ENCODE results near the gene AGPAT2. TPM values are rescaled to one million over a fixed set of nuclear protein-coding genes. Genes with fewer than 3 reads are reported as not detected.

Gene AGPAT2
- 41.8 and 46.8 TPM in 2 replicates for polyA plus RNA-seq (2012; rRNA removed)
- polyA plus RNA-seq (2012; cell fraction: cytosol; rRNA removed), result 16.8 and 33.3 TPM in 2 replicates
- polyA plus RNA-seq (2012; cell fraction: nucleus; rRNA removed), result 50.8 and 59.5 TPM in 2 replicates

DNA sequence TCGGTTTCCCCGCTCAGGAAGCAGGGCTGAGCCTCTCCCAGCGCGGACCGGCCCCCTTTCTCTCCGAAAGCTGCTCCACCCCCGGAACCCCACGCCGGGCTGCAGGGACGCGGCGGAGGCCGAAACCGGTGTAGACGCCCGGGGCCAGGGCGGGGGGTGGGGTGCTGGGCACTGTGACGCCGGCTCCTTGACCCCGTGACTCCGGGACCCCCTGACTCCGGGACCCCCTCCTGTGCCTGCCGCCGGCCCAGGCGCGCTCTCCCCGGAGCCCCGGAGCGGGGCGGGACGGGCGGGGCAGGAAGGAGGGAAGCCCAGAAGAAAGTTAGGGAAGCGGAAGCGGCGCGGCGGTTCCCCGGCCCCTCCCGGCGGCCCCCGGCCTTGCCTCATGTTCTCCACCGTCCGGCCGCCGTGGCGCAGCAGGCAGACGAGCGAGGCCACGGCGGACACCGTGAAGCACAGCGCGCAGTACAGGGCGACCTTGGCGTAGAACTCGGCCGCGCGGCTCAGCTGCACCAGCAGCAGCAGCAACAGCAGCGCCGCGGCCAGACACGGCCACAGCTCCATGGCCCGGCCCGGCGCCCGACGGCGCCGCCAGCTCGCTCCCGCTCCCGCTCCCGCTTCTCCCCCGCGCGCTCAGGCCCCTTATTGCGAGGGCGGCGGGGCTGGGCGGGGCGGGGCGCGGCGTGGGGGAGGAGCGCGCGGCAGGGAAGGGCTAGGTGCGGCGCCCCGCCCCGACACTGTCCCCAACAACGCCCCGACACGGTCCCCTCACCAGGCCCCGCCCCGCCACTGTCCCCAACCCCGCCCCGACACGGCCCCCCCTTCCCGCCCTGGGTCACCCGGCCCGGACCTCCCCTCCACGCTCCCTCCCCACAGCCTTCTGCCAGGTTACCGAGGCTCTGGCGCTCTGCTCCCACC, at the start of gene AGPAT2:
TSS of gene AGPAT2 (minus strand) at position 664 of the 918 bp plus-strand sequence. CDS start at position 564, 100 bp downstream.
- H3K9me2 ChIP-seq, result no peaks in the 10 kb centered on the region
- H3K27me3 ChIP-seq (ENCODE audit: insufficient read depth), result no peaks in the 10 kb centered on the region
- peak within 1 kb of the TSS; percentile 72 to 78 for H3K4me3 ChIP-seq (ENCODE audit: low read depth in 2 of 2, low read length in 1 of 2)
- no peaks in the 10 kb centered on the region for H3F3A ChIP-seq (replicated peaks; ENCODE audit: insufficient read depth)
- peaks cover 4 to 19% of the 10 kb centered on the region in 2 experiments; a peak in 2 of 4 replicates for H3K4me1 ChIP-seq (ENCODE audit: control insufficient read depth in 1 of 2, insufficient read depth in 2 of 2, low read depth in 1 of 2, low read length in 1 of 2)
- peak within 1 kb of the TSS; percentile 100 for H3K4me2 ChIP-seq
- H3K79me2 ChIP-seq (ENCODE audit: insufficient read depth), result peaks cover 16% of the 10 kb centered on the region
- CTCF ChIA-PET, result interaction anchor here (0.7 to 8.5 kb wide), 9 partner anchors 8 to 199 kb away, joined by 3 to 90 read pairs (median 3); no protein-coding TSS in a partner anchor
- H2AFZ ChIP-seq (ENCODE audit: low read depth), result peak within 1 kb of the TSS; percentile 79; the same call in 1 of the 2 replicates
- H3K9ac ChIP-seq, result peak within 1 kb of the TSS; percentile 71
- TF ChIP-seq GABPA (IDR thresholded peaks at IDR 0.05; ENCODE audit: low read depth), result peak; percentile 49; the same call in 1 of the 2 replicates
- TF ChIP-seq, protein P1, sequence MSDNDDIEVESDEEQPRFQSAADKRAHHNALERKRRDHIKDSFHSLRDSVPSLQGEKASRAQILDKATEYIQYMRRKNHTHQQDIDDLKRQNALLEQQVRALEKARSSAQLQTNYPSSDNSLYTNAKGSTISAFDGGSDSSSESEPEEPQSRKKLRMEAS (IDR thresholded peaks at IDR 0.05; ENCODE audit: low read depth), result peak; percentile 55; the same call in 1 of the 2 replicates
- peak; percentile 48 for TF ChIP-seq ELF1 (IDR thresholded peaks at IDR 0.05)
- TF ChIP-seq TCF12 (IDR thresholded peaks at IDR 0.05), result no peak
- no peak for TF ChIP-seq YY1 (IDR thresholded peaks at IDR 0.05; ENCODE audit: low read depth)
- TF ChIP-seq, protein P2, sequence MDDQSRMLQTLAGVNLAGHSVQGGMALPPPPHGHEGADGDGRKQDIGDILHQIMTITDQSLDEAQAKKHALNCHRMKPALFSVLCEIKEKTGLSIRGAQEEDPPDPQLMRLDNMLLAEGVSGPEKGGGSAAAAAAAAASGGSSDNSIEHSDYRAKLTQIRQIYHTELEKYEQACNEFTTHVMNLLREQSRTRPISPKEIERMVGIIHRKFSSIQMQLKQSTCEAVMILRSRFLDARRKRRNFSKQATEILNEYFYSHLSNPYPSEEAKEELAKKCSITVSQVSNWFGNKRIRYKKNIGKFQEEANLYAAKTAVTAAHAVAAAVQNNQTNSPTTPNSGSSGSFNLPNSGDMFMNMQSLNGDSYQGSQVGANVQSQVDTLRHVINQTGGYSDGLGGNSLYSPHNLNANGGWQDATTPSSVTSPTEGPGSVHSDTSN (IDR thresholded peaks at IDR 0.05), result no peak
- no peak for TF ChIP-seq RAD21 (IDR thresholded peaks at IDR 0.05; ENCODE audit: low read length)
- WGBS (ENCODE audit: low lambda C conversion rate), result 2% methylated on average over 34 of the region's 106 CpGs
- POLR2A ChIA-PET, result interaction anchor here (1.1 to 1.6 kb wide), 3 partner anchors 11 to 26 kb away, joined by 3 to 5 read pairs (median 5); no protein-coding TSS in a partner anchor
- peak within 1 kb of the TSS in 1 of 2 experiments; percentile 55; a peak in 1 of 4 replicates for H3K27ac ChIP-seq (ENCODE audit: low read depth in 2 of 2, low read length in 1 of 2)
- H3K36me3 ChIP-seq (replicated peaks in 1 of 2; ENCODE audit: control insufficient read depth in 1 of 2, insufficient read depth in 2 of 2, low read length in 1 of 2), result no peaks in the 10 kb centered on the region
- DNase-seq, result peak; percentile 98
- no peaks in the 10 kb centered on the region for H3K9me3 ChIP-seq
- H4K20me1 ChIP-seq (ENCODE audit: insufficient read depth), result peaks cover 7% of the 10 kb centered on the region; the same call in 1 of the 2 replicates

DNA sequence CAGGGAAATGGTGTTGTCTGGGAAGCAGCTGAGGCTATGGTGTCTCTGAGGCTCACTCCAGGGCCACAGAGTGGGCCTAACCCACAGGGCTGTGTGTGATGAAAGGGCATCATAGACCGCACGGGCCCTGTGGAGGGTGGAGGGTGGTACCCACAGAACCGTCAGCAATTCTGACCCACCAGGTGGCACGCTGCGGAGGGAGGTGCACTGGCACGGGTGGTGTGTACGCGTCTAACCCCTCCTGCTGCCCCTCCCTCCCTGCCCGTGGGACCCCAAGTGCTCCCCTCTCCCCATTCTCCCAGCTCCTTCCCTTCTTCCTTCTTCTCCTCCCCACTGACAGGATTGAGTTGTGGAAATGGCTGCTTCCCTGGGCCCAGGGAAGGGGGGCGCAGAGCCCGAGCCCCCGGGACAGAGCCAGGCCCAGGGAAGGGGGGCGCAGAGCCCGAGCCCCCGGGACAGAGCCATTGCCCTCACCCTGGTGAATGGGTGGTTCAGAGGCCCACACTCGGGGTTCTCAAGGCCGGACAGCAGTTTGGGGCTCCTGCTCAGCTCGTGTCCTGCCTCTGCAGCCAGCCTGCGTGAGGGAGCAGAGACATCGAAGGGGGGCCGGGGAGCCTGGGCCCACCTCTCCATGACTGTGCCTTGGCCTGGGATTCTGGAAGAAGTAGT, 48.7 kb upstream of the AGPAT2 start:
- Histone ChIP-seq H2AFZ (ENCODE audit: low read depth) (no peak overlapping the region), H3K9me2 (no peaks in the 10 kb centered on the region), H3K4me3 (ENCODE audit: low read depth in 2 of 2, low read length in 1 of 2) (no peak overlapping the region), H3K4me2 (no peak overlapping the region), H3K27ac (ENCODE audit: low read depth in 2 of 2, low read length in 1 of 2) (no peak overlapping the region), H3K79me2 (ENCODE audit: insufficient read depth) (no peaks in the 10 kb centered on the region), H3K36me3 (replicated peaks in 1 of 2; ENCODE audit: control insufficient read depth in 1 of 2, insufficient read depth in 2 of 2, low read length in 1 of 2) (no peaks in the 10 kb centered on the region), H3K9me3 (no peaks in the 10 kb centered on the region), H3K4me1 (ENCODE audit: control insufficient read depth in 1 of 2, insufficient read depth in 2 of 2, low read depth in 1 of 2, low read length in 1 of 2) (peaks cover 0 to 6% of the 10 kb centered on the region in 2 experiments; a peak in 1 of 4 replicates), H3K9ac (no peak overlapping the region), H4K20me1 (ENCODE audit: insufficient read depth) (no peaks in the 10 kb centered on the region), H3K27me3 (ENCODE audit: insufficient read depth) (no peaks in the 10 kb centered on the region), H3F3A (replicated peaks; ENCODE audit: insufficient read depth) (no peaks in the 10 kb centered on the region)
- 69% methylated on average over 14 of the region's 21 CpGs for WGBS (ENCODE audit: low lambda C conversion rate)
- TF ChIP-seq FOSL2 (IDR thresholded peaks at IDR 0.05; ENCODE audit: borderline replicate concordance, low read depth) (no peak), RFX5 (IDR thresholded peaks at IDR 0.05; ENCODE audit: low read length) (no peak), CHD2 (IDR thresholded peaks at IDR 0.05; ENCODE audit: low read length, partially characterized antibody) (no peak), JUND (IDR thresholded peaks at IDR 0.05) (no peak), RXRA (IDR thresholded peaks at IDR 0.05; ENCODE audit: borderline replicate concordance, low read depth) (no peak), NRF1 (IDR thresholded peaks at IDR 0.05; ENCODE audit: low read depth, low read length) (no peak), POLR2AphosphoS5 (IDR thresholded peaks at IDR 0.05; ENCODE audit: low read depth, low read length) (no peak), SMC3 (IDR thresholded peaks at IDR 0.05; ENCODE audit: low read depth, low read length) (no peak), YY1 (IDR thresholded peaks at IDR 0.05; ENCODE audit: low read depth) (no peak), EZH2phosphoT487 (IDR thresholded peaks at IDR 0.05; ENCODE audit: borderline replicate concordance, low read depth) (no peak), RCOR1 (IDR thresholded peaks at IDR 0.05; ENCODE audit: low read length) (no peak), GABPA (IDR thresholded peaks at IDR 0.05; ENCODE audit: low read depth) (no peak)
- TF ChIP-seq, protein P3, sequence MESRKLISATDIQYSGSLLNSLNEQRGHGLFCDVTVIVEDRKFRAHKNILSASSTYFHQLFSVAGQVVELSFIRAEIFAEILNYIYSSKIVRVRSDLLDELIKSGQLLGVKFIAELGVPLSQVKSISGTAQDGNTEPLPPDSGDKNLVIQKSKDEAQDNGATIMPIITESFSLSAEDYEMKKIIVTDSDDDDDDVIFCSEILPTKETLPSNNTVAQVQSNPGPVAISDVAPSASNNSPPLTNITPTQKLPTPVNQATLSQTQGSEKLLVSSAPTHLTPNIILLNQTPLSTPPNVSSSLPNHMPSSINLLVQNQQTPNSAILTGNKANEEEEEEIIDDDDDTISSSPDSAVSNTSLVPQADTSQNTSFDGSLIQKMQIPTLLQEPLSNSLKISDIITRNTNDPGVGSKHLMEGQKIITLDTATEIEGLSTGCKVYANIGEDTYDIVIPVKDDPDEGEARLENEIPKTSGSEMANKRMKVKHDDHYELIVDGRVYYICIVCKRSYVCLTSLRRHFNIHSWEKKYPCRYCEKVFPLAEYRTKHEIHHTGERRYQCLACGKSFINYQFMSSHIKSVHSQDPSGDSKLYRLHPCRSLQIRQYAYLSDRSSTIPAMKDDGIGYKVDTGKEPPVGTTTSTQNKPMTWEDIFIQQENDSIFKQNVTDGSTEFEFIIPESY (IDR thresholded peaks at IDR 0.05; ENCODE audit: borderline replicate concordance, low read depth), result no peak
- TF ChIP-seq, protein P1 (IDR thresholded peaks at IDR 0.05; ENCODE audit: low read depth), result no peak
- ChIA-PET CTCF (interaction anchor here (1.3 to 1.8 kb wide), 2 partner anchors 8 to 23 kb away, joined by 4 read pairs; partner anchors contain the start of gene LCN8), POLR2A (interaction anchor here (0.6 kb wide), 1 partner anchor 8 kb away, joined by 3 read pairs; no protein-coding TSS in a partner anchor)
- DNase-seq, result no peak
